Limb (tissue), 2 donors: ENCODE data around the gene CYP4F2.
A peak's percentile ranks its signal among the peaks of the same experiment; 100 is the strongest.
"Not testable (repeated sequence)": the region's sequence is repeated elsewhere in the genome, so short reads cannot be mapped to it uniquely, and the experiment has no call there.

Experiments
- DNase-seq, 2 donors: peaks; one replicate each; pipeline ENCODE4 v3.0.0-alpha.2; 2016; ENCODE audit errors: extremely low spot score in 2 of 2

The CYP4F2 gene

GRCh38 chr19:15859187-15859586 lies 38.7 kb downstream of the CYP4F2 start:
- DNase-seq, result no peak

- DNase-seq, result no peak
Observed at GRCh38 chr19:15850385-15850784, 47.5 kb downstream of the CYP4F2 start.

- DNase-seq, result no peak
Observed at GRCh38 chr19:15846923-15847322, 51.0 kb downstream of the CYP4F2 start.

GRCh38 chr19:15843894-15844222 lies 54.0 kb downstream of the CYP4F2 start:
- DNase-seq, result not testable (repeated sequence)

- no peak for DNase-seq
Observed at GRCh38 chr19:15843203-15843893, 54.5 kb downstream of the CYP4F2 start.

GRCh38 chr19:15841875-15842569 lies 55.9 kb downstream of the CYP4F2 start:
- DNase-seq, result no peak

- no peak for DNase-seq
Observed at GRCh38 chr19:15840833-15841232, 57.0 kb downstream of the CYP4F2 start.

GRCh38 chr19:15839888-15840287 lies 58.0 kb downstream of the CYP4F2 start:
- not testable (repeated sequence) for DNase-seq

- DNase-seq, result no peak
Observed at GRCh38 chr19:15838351-15838750, 59.5 kb downstream of the CYP4F2 start.

GRCh38 chr19:15837221-15837731 lies 60.6 kb downstream of the CYP4F2 start:
- no peak for DNase-seq

- peak; percentile 97 to 98 for DNase-seq
Observed at GRCh38 chr19:15836330-15837220, 61.3 kb downstream of the CYP4F2 start.

GRCh38 chr19:15835565-15836329 lies 62.1 kb downstream of the CYP4F2 start:
- DNase-seq, result peak in 1 of 2 donors; percentile 27

GRCh38 chr19:15834232-15834631 lies 63.6 kb downstream of the CYP4F2 start:
- DNase-seq, result not testable (repeated sequence)

GRCh38 chr19:15831626-15832025 lies 66.2 kb downstream of the CYP4F2 start:
- DNase-seq, result no peak

GRCh38 chr19:15829786-15830185 lies 68.1 kb downstream of the CYP4F2 start:
- no peak for DNase-seq

- DNase-seq, result no peak
Observed at GRCh38 chr19:15829306-15829698, 68.6 kb downstream of the CYP4F2 start.

GRCh38 chr19:15828611-15829305 lies 69.1 kb downstream of the CYP4F2 start:
- DNase-seq, result not testable (repeated sequence)

- no peak for DNase-seq
Observed at GRCh38 chr19:15828121-15828610, 69.7 kb downstream of the CYP4F2 start.
